ENCODE data around the gene RNH1.

- TF ChIP-seq CTCF (IDR thresholded peaks at IDR 0.05; ENCODE audit: low read depth, low read length) (no peak), POLR2A (IDR thresholded peaks at IDR 0.05; ENCODE audit: extremely low read depth, insufficient read length) (no peak)
These were observed 53.5 kb downstream of the RNH1 start for GRCh38 chr11:453564-453963.
